ENCODE results near the gene KCNJ15.

The KCNJ15 gene

GRCh38 chr21:38337793-38338192 is 81.0 kb downstream of the KCNJ15 start:
- Histone ChIP-seq H3K4me3 (ENCODE audit: low read length in 2 of 2) (no peak overlapping the region), H2BK120ac (ENCODE audit: low read depth, low read length) (no peak overlapping the region), H3K27ac (replicated peaks; ENCODE audit: low read length) (no peak overlapping the region), H2BK12ac (ENCODE audit: low read length) (no peak overlapping the region), H3K14ac (ENCODE audit: low read length) (no peak overlapping the region), H3K79me1 (ENCODE audit: low read depth, low read length) (no peaks in the 10 kb centered on the region), H3K4ac (ENCODE audit: low read length) (no peak overlapping the region), H3K27me3 (ENCODE audit: control insufficient read depth in 3 of 3, insufficient read depth in 3 of 3, low read depth in 1 of 3, low read length in 3 of 3) (no peaks in the 10 kb centered on the region), H3K36me3 (replicated peaks in 1 of 2; ENCODE audit: control insufficient read depth in 2 of 2, insufficient read depth in 2 of 2, low read length in 2 of 2) (no peaks in the 10 kb centered on the region), H3K9me3 (replicated peaks in 1 of 2; ENCODE audit: control insufficient read depth in 2 of 2, insufficient read depth in 1 of 2, low read depth in 1 of 2, low read length in 2 of 2) (no peaks in the 10 kb centered on the region), H4K91ac (ENCODE audit: low read depth, low read length, poor library complexity) (no peak overlapping the region), H3K9ac (ENCODE audit: low read depth, low read length, poor library complexity) (no peak overlapping the region), H3K4me2 (ENCODE audit: insufficient read depth, low read length, poor library complexity, severe bottlenecking) (no peak overlapping the region), H4K8ac (ENCODE audit: low read depth, low read length) (no peak overlapping the region), H3K23ac (ENCODE audit: low read depth, low read length, poor library complexity) (no peak overlapping the region), H2AFZ (ENCODE audit: low read length) (no peak overlapping the region), H2AK5ac (ENCODE audit: low read depth, low read length) (no peak overlapping the region), H2BK15ac (ENCODE audit: low read length) (no peak overlapping the region), H2BK5ac (ENCODE audit: low read length) (no peak overlapping the region), H3K4me1 (ENCODE audit: control insufficient read depth in 2 of 2, insufficient read depth in 1 of 2, low read depth in 1 of 2, low read length in 2 of 2) (no peaks in the 10 kb centered on the region), H3K18ac (ENCODE audit: low read length) (no peak overlapping the region)
- DNase-seq (ENCODE audit: low spot score) = no peak
- no CpG with 5 or more reads among the region's 5 CpGs for WGBS, 2 donors (ENCODE audit: extremely low coverage in 2 of 2, insufficient read length in 2 of 2, insufficient replicate concordance in 1 of 2)

GRCh38 chr21:38340131-38340530 is 83.3 kb downstream of the KCNJ15 start:
- no peaks in the 10 kb centered on the region for H3K36me3 ChIP-seq (replicated peaks in 1 of 2; ENCODE audit: control insufficient read depth in 2 of 2, insufficient read depth in 2 of 2, low read length in 2 of 2)
- no peak overlapping the region for H2AK5ac ChIP-seq (ENCODE audit: low read depth, low read length)
- H2BK5ac ChIP-seq (ENCODE audit: low read length) = no peak overlapping the region
- no peak overlapping the region for H4K8ac ChIP-seq (ENCODE audit: low read depth, low read length)
- no peak overlapping the region for H2BK15ac ChIP-seq (ENCODE audit: low read length)
- no peak overlapping the region for H2BK12ac ChIP-seq (ENCODE audit: low read length)
- DNase-seq (ENCODE audit: low spot score) = no peak
- H3K4ac ChIP-seq (ENCODE audit: low read length) = no peak overlapping the region
- H3K9me3 ChIP-seq (replicated peaks in 1 of 2; ENCODE audit: control insufficient read depth in 2 of 2, insufficient read depth in 1 of 2, low read depth in 1 of 2, low read length in 2 of 2) = no peaks in the 10 kb centered on the region
- H3K4me1 ChIP-seq (ENCODE audit: control insufficient read depth in 2 of 2, insufficient read depth in 1 of 2, low read depth in 1 of 2, low read length in 2 of 2) = peaks cover 0 to 2% of the 10 kb centered on the region in 2 donors
- H2BK120ac ChIP-seq (ENCODE audit: low read depth, low read length) = no peak overlapping the region
- no peak overlapping the region for H3K4me2 ChIP-seq (ENCODE audit: insufficient read depth, low read length, poor library complexity, severe bottlenecking)
- no CpG with 5 or more reads among the region's 4 CpGs for WGBS, 2 donors (ENCODE audit: extremely low coverage in 2 of 2, insufficient read length in 2 of 2, insufficient replicate concordance in 1 of 2)
- no peak overlapping the region for H2AFZ ChIP-seq (ENCODE audit: low read length)
- no peak overlapping the region for H3K14ac ChIP-seq (ENCODE audit: low read length)
- no peak overlapping the region for H3K18ac ChIP-seq (ENCODE audit: low read length)
- no peak overlapping the region for H3K23ac ChIP-seq (ENCODE audit: low read depth, low read length, poor library complexity)
- no peaks in the 10 kb centered on the region for H3K79me1 ChIP-seq (ENCODE audit: low read depth, low read length)
- no peak overlapping the region for H3K4me3 ChIP-seq (ENCODE audit: low read length in 2 of 2)
- no peak overlapping the region for H3K27ac ChIP-seq (replicated peaks; ENCODE audit: low read length)
- H3K9ac ChIP-seq (ENCODE audit: low read depth, low read length, poor library complexity) = no peak overlapping the region
- H4K91ac ChIP-seq (ENCODE audit: low read depth, low read length, poor library complexity) = no peak overlapping the region
- H3K27me3 ChIP-seq (ENCODE audit: control insufficient read depth in 3 of 3, insufficient read depth in 3 of 3, low read depth in 1 of 3, low read length in 3 of 3) = no peaks in the 10 kb centered on the region

- H3K79me1 ChIP-seq (ENCODE audit: low read depth, low read length) = no peaks in the 10 kb centered on the region
- no peak overlapping the region for H2BK12ac ChIP-seq (ENCODE audit: low read length)
- H3K4me3 ChIP-seq (ENCODE audit: low read length in 2 of 2) = no peak overlapping the region
- H2AK5ac ChIP-seq (ENCODE audit: low read depth, low read length) = no peak overlapping the region
- no peak overlapping the region for H3K23ac ChIP-seq (ENCODE audit: low read depth, low read length, poor library complexity)
- H3K4me2 ChIP-seq (ENCODE audit: insufficient read depth, low read length, poor library complexity, severe bottlenecking) = no peak overlapping the region
- no peak overlapping the region for H3K9ac ChIP-seq (ENCODE audit: low read depth, low read length, poor library complexity)
- H4K91ac ChIP-seq (ENCODE audit: low read depth, low read length, poor library complexity) = no peak overlapping the region
- H2BK5ac ChIP-seq (ENCODE audit: low read length) = no peak overlapping the region
- H3K36me3 ChIP-seq (replicated peaks in 1 of 2; ENCODE audit: control insufficient read depth in 2 of 2, insufficient read depth in 2 of 2, low read length in 2 of 2) = no peaks in the 10 kb centered on the region
- no peak overlapping the region for H3K27ac ChIP-seq (replicated peaks; ENCODE audit: low read length)
- DNase-seq (ENCODE audit: low spot score) = no peak
- H2AFZ ChIP-seq (ENCODE audit: low read length) = no peak overlapping the region
- peaks cover 0 to 2% of the 10 kb centered on the region in 2 donors for H3K4me1 ChIP-seq (ENCODE audit: control insufficient read depth in 2 of 2, insufficient read depth in 1 of 2, low read depth in 1 of 2, low read length in 2 of 2)
- H3K27me3 ChIP-seq (ENCODE audit: control insufficient read depth in 3 of 3, insufficient read depth in 3 of 3, low read depth in 1 of 3, low read length in 3 of 3) = no peaks in the 10 kb centered on the region
- H3K4ac ChIP-seq (ENCODE audit: low read length) = no peak overlapping the region
- no peak overlapping the region for H3K14ac ChIP-seq (ENCODE audit: low read length)
- H3K9me3 ChIP-seq (replicated peaks in 1 of 2; ENCODE audit: control insufficient read depth in 2 of 2, insufficient read depth in 1 of 2, low read depth in 1 of 2, low read length in 2 of 2) = no peaks in the 10 kb centered on the region
- H4K8ac ChIP-seq (ENCODE audit: low read depth, low read length) = no peak overlapping the region
- no peak overlapping the region for H2BK120ac ChIP-seq (ENCODE audit: low read depth, low read length)
- no peak overlapping the region for H2BK15ac ChIP-seq (ENCODE audit: low read length)
- no CpG with 5 or more reads among the region's 5 CpGs for WGBS, 2 donors (ENCODE audit: extremely low coverage in 2 of 2, insufficient read length in 2 of 2, insufficient replicate concordance in 1 of 2)
- no peak overlapping the region for H3K18ac ChIP-seq (ENCODE audit: low read length)
Measured at GRCh38 chr21:38341546-38342012, 84.8 kb downstream of the KCNJ15 start.

- Histone ChIP-seq H3K36me3 (replicated peaks in 1 of 2; ENCODE audit: control insufficient read depth in 2 of 2, insufficient read depth in 2 of 2, low read length in 2 of 2) (no peaks in the 10 kb centered on the region), H3K18ac (ENCODE audit: low read length) (no peak overlapping the region), H3K14ac (ENCODE audit: low read length) (no peak overlapping the region), H3K4me3 (ENCODE audit: low read length in 2 of 2) (no peak overlapping the region), H2BK120ac (ENCODE audit: low read depth, low read length) (no peak overlapping the region), H3K9me3 (replicated peaks in 1 of 2; ENCODE audit: control insufficient read depth in 2 of 2, insufficient read depth in 1 of 2, low read depth in 1 of 2, low read length in 2 of 2) (no peaks in the 10 kb centered on the region), H3K9ac (ENCODE audit: low read depth, low read length, poor library complexity) (no peak overlapping the region), H2AFZ (ENCODE audit: low read length) (no peak overlapping the region), H4K8ac (ENCODE audit: low read depth, low read length) (no peak overlapping the region), H2AK5ac (ENCODE audit: low read depth, low read length) (no peak overlapping the region), H2BK12ac (ENCODE audit: low read length) (no peak overlapping the region), H3K4me2 (ENCODE audit: insufficient read depth, low read length, poor library complexity, severe bottlenecking) (no peak overlapping the region), H4K91ac (ENCODE audit: low read depth, low read length, poor library complexity) (no peak overlapping the region), H3K23ac (ENCODE audit: low read depth, low read length, poor library complexity) (no peak overlapping the region), H2BK15ac (ENCODE audit: low read length) (no peak overlapping the region), H3K4me1 (ENCODE audit: control insufficient read depth in 2 of 2, insufficient read depth in 1 of 2, low read depth in 1 of 2, low read length in 2 of 2) (peaks cover 0 to 2% of the 10 kb centered on the region in 2 donors), H3K27ac (replicated peaks; ENCODE audit: low read length) (no peak overlapping the region), H3K4ac (ENCODE audit: low read length) (no peak overlapping the region), H3K79me1 (ENCODE audit: low read depth, low read length) (no peaks in the 10 kb centered on the region), H2BK5ac (ENCODE audit: low read length) (no peak overlapping the region), H3K27me3 (ENCODE audit: control insufficient read depth in 3 of 3, insufficient read depth in 3 of 3, low read depth in 1 of 3, low read length in 3 of 3) (no peaks in the 10 kb centered on the region)
- WGBS, 2 donors (ENCODE audit: extremely low coverage in 2 of 2, insufficient read length in 2 of 2, insufficient replicate concordance in 1 of 2) = no CpG with 5 or more reads among the region's 1 CpG
- DNase-seq (ENCODE audit: low spot score) = no peak
Measured at GRCh38 chr21:38342739-38343138, 85.9 kb downstream of the KCNJ15 start.
